GM18502 (cell line): Measurements from ENCODE around the gene SCN4B.

ENCODE experiments used
- ATAC-seq: cut with Tn5 transposase; IDR thresholded peaks from one replicate; pipeline ENCODE4 v1.9.1; 2021; ENCODE audit warnings: mild to moderate bottlenecking; ENCODE audit not compliant: unreplicated experiment, poor library complexity

The SCN4B gene

GRCh38 chr11:118136341-118136740, 16.3 kb downstream of the SCN4B start:
- ATAC-seq = no peak

GRCh38 chr11:118135796-118136165, 16.8 kb downstream of the SCN4B start:
- ATAC-seq = no peak

- no peak for ATAC-seq
Measured at GRCh38 chr11:118135051-118135795, 17.4 kb downstream of the SCN4B start.

GRCh38 chr11:118133816-118134215, 18.8 kb downstream of the SCN4B start:
- ATAC-seq = no peak

- no peak for ATAC-seq
Measured at GRCh38 chr11:118132385-118133151, 20.1 kb downstream of the SCN4B start.

- no peak for ATAC-seq
Measured at GRCh38 chr11:118129471-118130172, 23.0 kb downstream of the SCN4B start.

GRCh38 chr11:118128721-118129470, 23.7 kb downstream of the SCN4B start:
- ATAC-seq = no peak

GRCh38 chr11:118128310-118128709, 24.3 kb downstream of the SCN4B start:
- no peak for ATAC-seq

- ATAC-seq = no peak
Measured at GRCh38 chr11:118126082-118126838, 26.4 kb downstream of the SCN4B start.

- ATAC-seq = no peak
Measured at GRCh38 chr11:118124929-118125535, 27.6 kb downstream of the SCN4B start.

- ATAC-seq = no peak
Measured at GRCh38 chr11:118120793-118121192, 31.8 kb downstream of the SCN4B start.

- ATAC-seq = no peak
Measured at GRCh38 chr11:118117790-118118601, 34.6 kb downstream of the SCN4B start.

GRCh38 chr11:118115048-118115447, 37.6 kb downstream of the SCN4B start:
- ATAC-seq = no peak

- ATAC-seq = no peak
Measured at GRCh38 chr11:118114266-118114665, 38.4 kb downstream of the SCN4B start.

GRCh38 chr11:118112711-118113430, 39.8 kb downstream of the SCN4B start:
- no peak for ATAC-seq

GRCh38 chr11:118111744-118112035, 40.9 kb downstream of the SCN4B start:
- no peak for ATAC-seq

- ATAC-seq = no peak
Measured at GRCh38 chr11:118111019-118111743, 41.4 kb downstream of the SCN4B start.
